CD14-positive monocyte (primary cell): ENCODE measurements around the gene KBTBD8. TPM values are rescaled to one million over a fixed set of nuclear protein-coding genes. Genes with fewer than 3 reads are reported as not detected.

Experiments used
- DNase-seq, 3 donors: peaks; one replicate each; pipeline ENCODE4 v3.0.0-alpha.2; 2011 to 2022
- H2AFZ ChIP-seq: 2 replicates; pipeline ENCODE4 v1.6.0; 2012; ENCODE audit warnings: mild to moderate bottlenecking, low read depth, low read length, inconsistent platforms; ENCODE audit not compliant: insufficient read depth, poor library complexity, severe bottlenecking
- H3K27ac ChIP-seq, 2 donors: 1 replicate in 1 of 2; 2 replicates in 1 of 2; pipeline ENCODE4 v1.5.1; 2012 to 2013; ENCODE audit warnings: low read length in 2 of 2, control low read depth in 1 of 2, inconsistent platforms in 1 of 2, low read depth in 1 of 2, mild to moderate bottlenecking in 1 of 2
- H3K27me3 ChIP-seq, 2 donors: one replicate each; pipeline versions ENCODE4 v1.6.0 to v1.6.1; 2011 to 2013; ENCODE audit warnings: low read length in 2 of 2; ENCODE audit not compliant: control insufficient read depth in 2 of 2, insufficient read depth in 2 of 2
- H3K36me3 ChIP-seq, 2 donors: replicated peaks in 1 of 2; 1 replicate in 1 of 2; 2 replicates in 1 of 2; pipeline versions ENCODE4 v1.5.1 to v1.6.1; 2012 to 2013; ENCODE audit warnings: low read length in 2 of 2, control low read depth in 1 of 2, inconsistent platforms in 1 of 2, mild to moderate bottlenecking in 1 of 2; ENCODE audit not compliant: insufficient read depth in 2 of 2, control insufficient read depth in 1 of 2
- H3K4me1 ChIP-seq, 2 donors: 1 replicate in 1 of 2; 2 replicates in 1 of 2; pipeline versions ENCODE4 v1.5.1 to v1.6.1; 2012 to 2013; ENCODE audit warnings: low read length in 2 of 2, control low read depth in 1 of 2, inconsistent platforms in 1 of 2, mild to moderate bottlenecking in 1 of 2, moderate library complexity in 1 of 2; ENCODE audit not compliant: insufficient read depth in 2 of 2, control insufficient read depth in 1 of 2
- H3K4me2 ChIP-seq: replicated peaks from 2 replicates; pipeline ENCODE3; 2012; ENCODE audit warnings: low read length, moderate library complexity, mild to moderate bottlenecking; ENCODE audit not compliant: poor library complexity, severe bottlenecking; ENCODE audit errors: extremely low read depth
- H3K4me3 ChIP-seq, 3 experiments: fragments of 200-600 bp in 1 of 3; sonication (generic) in 1 of 3; replicated peaks in 1 of 3; 1 replicate in 2 of 3; 2 replicates in 1 of 3; pipeline ENCODE4 v1.5.1; 2011 to 2013; ENCODE audit warnings: low read length in 3 of 3, mild to moderate bottlenecking in 3 of 3, control low read depth in 2 of 3, low read depth in 2 of 3, inconsistent platforms in 1 of 3, moderate library complexity in 1 of 3
- H3K79me2 ChIP-seq: 2 replicates; pipeline ENCODE4 v1.6.0; 2012; ENCODE audit warnings: mild to moderate bottlenecking, control low read depth, inconsistent platforms, low read length, moderate library complexity; ENCODE audit not compliant: insufficient read depth
- H3K9ac ChIP-seq: 2 replicates; pipeline ENCODE4 v1.6.0; 2017; ENCODE audit warnings: low read length, mild to moderate bottlenecking; ENCODE audit not compliant: insufficient read depth, poor library complexity, severe bottlenecking
- H3K9me3 ChIP-seq, 2 donors: replicated peaks in 1 of 2; 1 replicate in 1 of 2; 2 replicates in 1 of 2; pipeline versions ENCODE4 v1.5.1 to v1.6.1; 2012 to 2013; ENCODE audit warnings: low read length in 2 of 2, control low read depth in 1 of 2; ENCODE audit not compliant: control insufficient read depth in 1 of 2, insufficient read depth in 1 of 2
- H4K20me1 ChIP-seq: 2 replicates; pipeline ENCODE4 v1.6.0; 2012; ENCODE audit warnings: mild to moderate bottlenecking, low read length, control low read depth, moderate library complexity; ENCODE audit not compliant: insufficient read depth
- H3K27ac Mint-ChIP-seq, 7 donors: one replicate each; pipeline ENCODE4 v1.8.0; 2020; ENCODE audit warnings: mild to moderate bottlenecking in 7 of 7, mixed read lengths in 7 of 7, moderate library complexity in 6 of 7, inconsistent platforms in 2 of 7
- H3K27me3 Mint-ChIP-seq, 3 donors: one replicate each; pipeline ENCODE4 v1.8.0; 2021 to 2022; ENCODE audit warnings: low read depth in 3 of 3, mild to moderate bottlenecking in 3 of 3, mixed read lengths in 3 of 3, moderate library complexity in 3 of 3, inconsistent platforms in 1 of 3
- H3K36me3 Mint-ChIP-seq, 2 donors: one replicate each; pipeline ENCODE4 v1.8.0; 2020; ENCODE audit warnings: mixed read lengths in 2 of 2, inconsistent platforms in 1 of 2, mild to moderate bottlenecking in 1 of 2
- H3K4me1 Mint-ChIP-seq: one replicate; pipeline ENCODE4 v1.8.0; 2020; ENCODE audit warnings: mild to moderate bottlenecking, mixed read lengths
- H3K4me3 Mint-ChIP-seq, 2 donors: one replicate each; pipeline ENCODE4 v1.8.0; 2020; ENCODE audit warnings: mild to moderate bottlenecking in 2 of 2, mixed read lengths in 2 of 2, moderate library complexity in 1 of 2
- H3K9me3 Mint-ChIP-seq, 7 donors: one replicate each; pipeline ENCODE4 v1.8.0; 2020 to 2022; ENCODE audit warnings: mixed read lengths in 7 of 7, mild to moderate bottlenecking in 6 of 7, moderate library complexity in 6 of 7, inconsistent platforms in 2 of 7
- CTCF ChIP-seq: fragments of 200-600 bp; IDR thresholded peaks from one replicate; pipeline ENCODE4 v1.8.0; 2022; ENCODE audit warnings: antibody characterized with exemption, mild to moderate bottlenecking
- WGBS: methylation state at CpG from one replicate; pipeline ENCODE4 v1.1.5; 2013; ENCODE audit warnings: missing lambda C conversion rate; ENCODE audit not compliant: insufficient coverage; 5-methylcytosine and 5-hydroxymethylcytosine counted together
- intact Hi-C, 2 donors: fragments of 100-400 bp; cut with micrococcal nuclease; formaldehyde crosslinking; loops; one replicate each; pipeline versions ENCODE4 v1.15.0 to v1.15.1; 2023
- polyA plus RNA-seq, 3 donors: library from polyadenylated mRNA; depleted of rRNA in 1 of 3; unstranded in 2 of 3; stranded (reverse) in 1 of 3; fragments of 300-500 nt in 2 of 3; fragments of >200 nt in 1 of 3; fragmentation: Illumina TruSeq in 2 of 3; gene quantifications; 1 replicate in 2 of 3; 2 replicates in 1 of 3; pipeline ENCODE4 v1.2.3, GENCODE V29; 2012 to 2021

Gene KBTBD8
- polyA plus RNA-seq, 3 donors = 3.0 to 11.7 (median 3.2) TPM

- intact Hi-C loops = no loop called here
- no peaks in the 10 kb centered on the region for H4K20me1 ChIP-seq
- H2AFZ ChIP-seq = no peak overlapping the region
- Mint-ChIP-seq H3K27me3 (peaks cover 0 to 2% (median 1%) of the 10 kb centered on the region in 3 donors), H3K4me3 (no peak overlapping the region), H3K4me1 (peaks cover 12% of the 10 kb centered on the region), H3K9me3 (peaks cover 0 to 2% (median 0%) of the 10 kb centered on the region in 7 donors), H3K36me3 (no peaks in the 10 kb centered on the region), H3K27ac (peak overlapping the region in 1 of 7 donors; percentile 10)
- TF ChIP-seq CTCF = no peak
- no peak overlapping the region for H3K4me2 ChIP-seq
- peak in 2 of 3 donors; percentile 28 to 38 for DNase-seq
- H3K4me3 ChIP-seq = no peak overlapping the region
- H3K9me3 ChIP-seq = no peaks in the 10 kb centered on the region
- H3K79me2 ChIP-seq = no peaks in the 10 kb centered on the region
- H3K27ac ChIP-seq = no peak overlapping the region
- no peaks in the 10 kb centered on the region for H3K27me3 ChIP-seq
- no peaks in the 10 kb centered on the region for H3K36me3 ChIP-seq
- H3K9ac ChIP-seq = no peak overlapping the region
- WGBS = 20% methylated on average over 1 of the region's 1 CpG
- H3K4me1 ChIP-seq = peaks cover 7 to 11% of the 10 kb centered on the region in 2 donors
Observed at GRCh38 chr3:66980791-66981190, 17.3 kb upstream of the KBTBD8 start.

DNA sequence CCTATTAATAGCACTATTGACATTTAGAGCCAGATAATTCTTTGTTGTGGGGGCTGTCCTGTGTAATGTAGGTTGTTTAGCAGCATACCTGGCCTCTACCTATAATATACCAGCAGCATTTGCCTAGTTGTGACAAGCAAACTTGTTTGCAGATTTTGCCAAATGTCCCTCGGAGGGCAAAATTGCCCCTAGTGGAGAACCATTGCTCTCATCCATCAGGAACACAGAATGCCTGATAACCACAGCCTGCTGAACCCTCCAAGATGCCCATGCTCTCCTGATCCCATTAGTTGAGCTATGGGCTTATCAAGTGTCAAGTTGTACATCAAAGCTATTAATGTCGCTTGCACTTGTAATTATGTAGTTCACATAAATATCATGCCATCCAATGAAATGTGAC is 15.0 kb upstream of the KBTBD8 start:
- no peak for DNase-seq
- no peaks in the 10 kb centered on the region for H3K9me3 Mint-ChIP-seq
- H3K27ac ChIP-seq = no peak overlapping the region
- H3K4me1 ChIP-seq = peaks cover 7 to 14% of the 10 kb centered on the region in 2 donors
- no peak for TF ChIP-seq CTCF
- WGBS = 80% methylated on average over 1 of the region's 2 CpGs
- intact Hi-C loops = no loop called here
- H3K36me3 Mint-ChIP-seq = no peaks in the 10 kb centered on the region
- H2AFZ ChIP-seq = no peak overlapping the region
- no peak overlapping the region for H3K4me3 Mint-ChIP-seq
- no peak overlapping the region for H3K9ac ChIP-seq
- H3K4me1 Mint-ChIP-seq = peaks cover 15% of the 10 kb centered on the region
- H4K20me1 ChIP-seq = no peaks in the 10 kb centered on the region
- H3K9me3 ChIP-seq = no peaks in the 10 kb centered on the region
- H3K4me2 ChIP-seq = no peak overlapping the region
- H3K36me3 ChIP-seq = no peaks in the 10 kb centered on the region
- H3K27me3 Mint-ChIP-seq = peaks cover 0 to 1% (median 0%) of the 10 kb centered on the region in 3 donors
- H3K4me3 ChIP-seq = no peak overlapping the region
- H3K27ac Mint-ChIP-seq = no peak overlapping the region
- no peaks in the 10 kb centered on the region for H3K27me3 ChIP-seq
- H3K79me2 ChIP-seq = no peaks in the 10 kb centered on the region
